Measurements from ENCODE around the gene DHX9. TPM values are rescaled to one million over a fixed set of nuclear protein-coding genes. Genes with fewer than 3 reads are reported as not detected.

DHX9 gene
- 100 to 1,000 TPM; 213 to 228 TPM for total RNA-seq

GRCh38 chr1:182839209-182840066, at the start of gene DHX9:
TSS of gene DHX9 (plus strand) at chr1:182839347. CDS start at chr1:182842567, 3,220 bp downstream.
- intact Hi-C loops (cut with micrococcal nuclease), result no loop called here
- no peaks in the 10 kb centered on the region for H3K27me3 Mint-ChIP-seq
- no peak for TF ChIP-seq CTCF (IDR thresholded peaks at IDR 0.05)
- H3K4me1 Mint-ChIP-seq (ENCODE audit: low read depth), result peaks cover 40% of the 10 kb centered on the region
- POLR2A ChIA-PET, result interaction anchor here (0.6 to 2.7 kb wide), 16 partner anchors 12 to 239 kb away, joined by 3 to 18 read pairs (median 4); no protein-coding TSS in a partner anchor
- peak; percentile 92 for DNase-seq
- peaks cover 49% of the 10 kb centered on the region for H3K36me3 Mint-ChIP-seq (ENCODE audit: low read depth)
- H3K9me3 Mint-ChIP-seq, result no peaks in the 10 kb centered on the region
- H3K4me3 Mint-ChIP-seq, result peak within 1 kb of the TSS; percentile 87
- H3K27ac Mint-ChIP-seq, result peak within 1 kb of the TSS; percentile 97
- ATAC-seq, result peak; percentile 87
- CTCF ChIA-PET, result interaction anchor here (1.0 to 1.7 kb wide), 3 partner anchors 57 to 251 kb away, joined by 4 read pairs; partner anchors contain the start of gene RNASEL

DNA sequence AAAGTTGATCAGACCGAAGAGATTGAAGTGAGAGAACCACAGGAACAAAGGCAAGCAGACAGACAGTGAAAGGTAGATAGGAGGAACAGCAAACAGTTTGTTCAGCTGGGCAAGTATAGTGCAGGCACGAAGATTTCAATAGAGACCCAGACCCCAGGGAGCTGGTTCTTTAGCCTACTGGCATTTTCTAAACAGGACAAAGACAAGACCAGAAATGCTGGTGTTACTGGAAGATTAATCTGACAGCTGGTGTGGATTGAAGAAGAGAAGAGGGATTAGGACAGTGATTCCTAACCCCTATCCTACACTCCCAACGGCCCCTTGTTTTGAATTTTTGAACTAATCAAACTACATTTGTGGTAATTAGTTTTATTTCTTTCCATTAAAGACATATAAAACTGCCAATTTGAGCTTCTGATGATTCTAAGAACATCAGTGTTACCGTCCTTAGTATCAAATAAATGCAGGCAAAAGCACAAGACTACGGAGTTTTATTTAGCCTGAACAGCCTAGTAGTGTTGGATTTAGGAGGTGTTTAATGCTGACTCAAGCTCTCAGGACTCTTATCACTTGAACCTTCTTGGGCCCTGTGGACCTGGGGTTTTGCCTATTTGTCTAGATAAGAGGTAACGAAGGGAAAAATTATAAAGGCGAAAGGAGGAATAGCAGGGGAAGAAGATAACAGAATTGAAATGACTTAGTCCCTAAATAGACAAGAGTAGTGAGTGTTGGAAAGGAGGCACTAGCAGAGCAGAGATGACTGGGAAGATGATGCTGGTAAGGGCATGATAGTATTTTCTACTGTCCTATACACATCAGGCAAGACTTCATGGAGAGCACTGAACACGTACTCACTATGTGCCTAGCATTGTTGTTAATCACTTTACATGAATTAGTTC, 47.6 kb upstream of the DHX9 start:
- H3K27me3 Mint-ChIP-seq, result peaks cover 8% of the 10 kb centered on the region
- TF ChIP-seq CTCF (IDR thresholded peaks at IDR 0.05), result no peak
- H3K4me3 Mint-ChIP-seq, result no peak overlapping the region
- H3K4me1 Mint-ChIP-seq (ENCODE audit: low read depth), result peaks cover 19% of the 10 kb centered on the region
- CTCF ChIA-PET, result interaction anchor here (0.8 to 19.1 kb wide), 4 partner anchors 9 to 346 kb away, joined by 3 to 1003 read pairs (median 8); partner anchors contain the start of genes RGS16 and RNASEL
- peaks cover 2% of the 10 kb centered on the region for H3K36me3 Mint-ChIP-seq (ENCODE audit: low read depth)
- no peak overlapping the region for H3K27ac Mint-ChIP-seq
- no peak for ATAC-seq
- no peak for DNase-seq
- intact Hi-C loops (cut with micrococcal nuclease), result loop anchor here (5.0 kb wide), 1 partner anchor 36 kb away; no protein-coding TSS in a partner anchor
- no peaks in the 10 kb centered on the region for H3K9me3 Mint-ChIP-seq
- POLR2A ChIA-PET, result interaction anchor here (0.6 to 1.8 kb wide), 5 partner anchors 10 to 749 kb away, joined by 3 to 6 read pairs (median 3); partner anchors contain the start of gene RNASEL

DNA sequence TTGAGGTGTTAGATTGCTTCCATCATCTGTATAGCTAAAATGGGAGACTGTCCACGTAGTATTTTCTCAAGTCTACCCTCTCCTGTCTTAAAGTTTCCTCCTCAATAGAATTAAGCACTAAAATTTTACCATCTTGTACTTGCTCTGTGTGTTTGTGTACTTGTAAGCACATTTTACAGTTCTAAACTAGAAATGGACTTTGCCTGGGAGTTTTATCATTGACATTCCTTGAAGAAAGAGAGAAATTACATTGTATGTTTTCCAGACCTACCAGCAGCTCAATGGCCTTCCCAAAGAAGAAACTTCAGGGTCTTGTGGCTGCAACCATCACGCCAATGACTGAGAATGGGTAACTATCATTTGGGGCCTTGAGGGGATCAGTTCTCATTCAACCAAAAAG, 45.1 kb upstream of the DHX9 start:
- Mint-ChIP-seq H3K4me3 (no peak overlapping the region), H3K4me1 (ENCODE audit: low read depth) (peaks cover 15% of the 10 kb centered on the region), H3K36me3 (ENCODE audit: low read depth) (peaks cover 2% of the 10 kb centered on the region), H3K27me3 (no peaks in the 10 kb centered on the region), H3K27ac (no peak overlapping the region), H3K9me3 (no peaks in the 10 kb centered on the region)
- ChIA-PET CTCF (interaction anchor here (0.9 to 19.1 kb wide), 3 partner anchors 12 to 198 kb away, joined by 3 to 1003 read pairs (median 4); partner anchors contain the start of genes RGS16 and RNASEL), POLR2A (no interaction called here)
- TF ChIP-seq CTCF (IDR thresholded peaks at IDR 0.05), result no peak
- ATAC-seq (no peak), DNase-seq (no peak)
- intact Hi-C loops (cut with micrococcal nuclease), result loop anchor here (5.0 kb wide), 1 partner anchor 33 kb away; no protein-coding TSS in a partner anchor

DNA sequence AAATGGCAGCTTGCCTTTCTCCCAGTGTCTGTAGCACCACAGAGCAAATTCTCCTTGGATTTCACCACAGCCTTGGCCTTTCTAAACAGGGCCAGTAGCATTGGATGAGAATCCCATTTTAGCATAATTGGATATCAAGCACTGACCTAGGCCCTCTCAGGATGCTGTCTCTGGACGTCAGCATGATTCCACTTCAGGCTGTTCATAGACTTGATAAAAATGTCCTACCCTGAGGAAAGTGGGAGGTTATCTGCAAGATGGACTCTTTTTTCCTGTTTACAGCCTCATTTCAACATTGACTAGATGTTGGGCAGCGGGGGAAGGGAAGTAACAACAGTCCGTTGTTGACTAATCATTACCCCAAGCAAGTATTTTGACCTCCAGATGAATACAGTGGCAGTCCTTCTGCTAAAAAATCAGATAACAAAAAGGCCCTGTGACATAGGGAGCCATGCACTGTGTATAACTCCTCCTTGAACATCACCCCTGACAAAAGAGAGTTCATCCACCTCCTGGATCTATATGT, 44.4 kb upstream of the DHX9 start:
- H3K4me1 Mint-ChIP-seq (ENCODE audit: low read depth), result peaks cover 12% of the 10 kb centered on the region
- ChIA-PET POLR2A (no interaction called here), CTCF (interaction anchor here (1.9 to 19.1 kb wide), 2 partner anchors 12 to 199 kb away, joined by 10 to 1003 read pairs; partner anchors contain the start of genes RGS16 and RNASEL)
- intact Hi-C loops (cut with micrococcal nuclease), result loop anchor here (5.0 kb wide), 1 partner anchor 33 kb away; no protein-coding TSS in a partner anchor
- peaks cover 2% of the 10 kb centered on the region for H3K36me3 Mint-ChIP-seq (ENCODE audit: low read depth)
- ATAC-seq (no peak), DNase-seq (no peak)
- no peak overlapping the region for H3K27ac Mint-ChIP-seq
- TF ChIP-seq CTCF (IDR thresholded peaks at IDR 0.05), result no peak
- no peaks in the 10 kb centered on the region for H3K27me3 Mint-ChIP-seq
- no peak overlapping the region for H3K4me3 Mint-ChIP-seq
- no peaks in the 10 kb centered on the region for H3K9me3 Mint-ChIP-seq
